ENCODE results near the gene FOXP1. TPM values are rescaled to one million over a fixed set of nuclear protein-coding genes. Genes with fewer than 3 reads are reported as not detected.

The FOXP1 gene
- total RNA-seq, 2 donors from 2014 or later: 377 to 395 TPM

GRCh38 chr3:71397726-71398125, 185.8 kb downstream of the FOXP1 start:
- H3K9me3 ChIP-seq (ENCODE audit: control insufficient read depth, low read length, poor library complexity, severe bottlenecking): no peaks in the 10 kb centered on the region
- ATAC-seq (no peak), DNase-seq (no peak)
- no peaks in the 10 kb centered on the region for H3K27me3 Mint-ChIP-seq
- H3K4me1 Mint-ChIP-seq: peaks cover 46% of the 10 kb centered on the region
- H3K4me3 Mint-ChIP-seq: peak overlapping the region; percentile 78
- H3K27ac Mint-ChIP-seq: peak overlapping the region; percentile 94
- H3K36me3 Mint-ChIP-seq (ENCODE audit: low read depth): peaks cover 8% of the 10 kb centered on the region

- H3K4me3 Mint-ChIP-seq: no peak overlapping the region
- H3K9me3 ChIP-seq (ENCODE audit: control insufficient read depth, low read length, poor library complexity, severe bottlenecking): no peaks in the 10 kb centered on the region
- peaks cover 8% of the 10 kb centered on the region for H3K36me3 Mint-ChIP-seq (ENCODE audit: low read depth)
- DNase-seq (no peak), ATAC-seq (no peak)
- peak overlapping the region; percentile 94 for H3K27ac Mint-ChIP-seq
- H3K4me1 Mint-ChIP-seq: peaks cover 45% of the 10 kb centered on the region
- no peaks in the 10 kb centered on the region for H3K27me3 Mint-ChIP-seq
Measured at GRCh38 chr3:71397046-71397445, 186.5 kb downstream of the FOXP1 start.

GRCh38 chr3:71395927-71396695, 187.4 kb downstream of the FOXP1 start:
- no peak for ATAC-seq
- H3K4me3 Mint-ChIP-seq: peak overlapping the region; percentile 7
- H3K36me3 Mint-ChIP-seq (ENCODE audit: low read depth): peaks cover 6% of the 10 kb centered on the region
- H3K27ac Mint-ChIP-seq: peak overlapping the region; percentile 57
- peaks cover 50% of the 10 kb centered on the region for H3K4me1 Mint-ChIP-seq
- H3K27me3 Mint-ChIP-seq: no peaks in the 10 kb centered on the region
- H3K9me3 ChIP-seq (ENCODE audit: control insufficient read depth, low read length, poor library complexity, severe bottlenecking): no peaks in the 10 kb centered on the region
- DNase-seq: no peak

- no peak overlapping the region for H3K4me3 Mint-ChIP-seq
- H3K9me3 ChIP-seq (ENCODE audit: control insufficient read depth, low read length, poor library complexity, severe bottlenecking): no peaks in the 10 kb centered on the region
- ATAC-seq (no peak), DNase-seq (no peak)
- peak overlapping the region; percentile 57 for H3K27ac Mint-ChIP-seq
- peaks cover 5% of the 10 kb centered on the region for H3K36me3 Mint-ChIP-seq (ENCODE audit: low read depth)
- H3K4me1 Mint-ChIP-seq: peaks cover 55% of the 10 kb centered on the region
- H3K27me3 Mint-ChIP-seq: no peaks in the 10 kb centered on the region
Measured at GRCh38 chr3:71395470-71395869, 188.1 kb downstream of the FOXP1 start.

GRCh38 chr3:71393745-71394144, 189.8 kb downstream of the FOXP1 start:
- Mint-ChIP-seq H3K4me3 (no peak overlapping the region), H3K27me3 (no peaks in the 10 kb centered on the region), H3K36me3 (ENCODE audit: low read depth) (peaks cover 5% of the 10 kb centered on the region), H3K27ac (peak overlapping the region; percentile 75), H3K4me1 (peaks cover 53% of the 10 kb centered on the region)
- ATAC-seq (no peak), DNase-seq (no peak)
- no peaks in the 10 kb centered on the region for H3K9me3 ChIP-seq (ENCODE audit: control insufficient read depth, low read length, poor library complexity, severe bottlenecking)

- Mint-ChIP-seq H3K27ac (peak overlapping the region; percentile 75), H3K4me1 (peaks cover 50% of the 10 kb centered on the region), H3K4me3 (no peak overlapping the region), H3K27me3 (no peaks in the 10 kb centered on the region), H3K36me3 (ENCODE audit: low read depth) (peaks cover 5% of the 10 kb centered on the region)
- no peaks in the 10 kb centered on the region for H3K9me3 ChIP-seq (ENCODE audit: control insufficient read depth, low read length, poor library complexity, severe bottlenecking)
- DNase-seq: no peak
- ATAC-seq: peak; percentile 43
Measured at GRCh38 chr3:71393093-71393492, 190.4 kb downstream of the FOXP1 start.

- H3K9me3 ChIP-seq (ENCODE audit: control insufficient read depth, low read length, poor library complexity, severe bottlenecking): no peaks in the 10 kb centered on the region
- H3K4me1 Mint-ChIP-seq: peaks cover 42% of the 10 kb centered on the region
- DNase-seq (no peak), ATAC-seq (peak; percentile 64)
- no peak overlapping the region for H3K4me3 Mint-ChIP-seq
- no peaks in the 10 kb centered on the region for H3K27me3 Mint-ChIP-seq
- H3K36me3 Mint-ChIP-seq (ENCODE audit: low read depth): peaks cover 5% of the 10 kb centered on the region
- peak overlapping the region; percentile 91 for H3K27ac Mint-ChIP-seq
Measured at GRCh38 chr3:71392251-71392650, 191.3 kb downstream of the FOXP1 start.

GRCh38 chr3:71391361-71391760, 192.2 kb downstream of the FOXP1 start:
- peak overlapping the region; percentile 91 for H3K27ac Mint-ChIP-seq
- peaks cover 7% of the 10 kb centered on the region for H3K36me3 Mint-ChIP-seq (ENCODE audit: low read depth)
- DNase-seq (no peak), ATAC-seq (no peak)
- no peak overlapping the region for H3K4me3 Mint-ChIP-seq
- peaks cover 39% of the 10 kb centered on the region for H3K4me1 Mint-ChIP-seq
- no peaks in the 10 kb centered on the region for H3K27me3 Mint-ChIP-seq
- H3K9me3 ChIP-seq (ENCODE audit: control insufficient read depth, low read length, poor library complexity, severe bottlenecking): no peaks in the 10 kb centered on the region

GRCh38 chr3:71389911-71390573, 193.5 kb downstream of the FOXP1 start:
- no peaks in the 10 kb centered on the region for H3K27me3 Mint-ChIP-seq
- H3K9me3 ChIP-seq (ENCODE audit: control insufficient read depth, low read length, poor library complexity, severe bottlenecking): no peaks in the 10 kb centered on the region
- peak overlapping the region; percentile 73 for H3K4me3 Mint-ChIP-seq
- DNase-seq (no peak), ATAC-seq (peak; percentile 29)
- peaks cover 2% of the 10 kb centered on the region for H3K36me3 Mint-ChIP-seq (ENCODE audit: low read depth)
- peak overlapping the region; percentile 91 for H3K27ac Mint-ChIP-seq
- peaks cover 36% of the 10 kb centered on the region for H3K4me1 Mint-ChIP-seq

- Mint-ChIP-seq H3K27ac (peak overlapping the region; percentile 78), H3K4me3 (no peak overlapping the region), H3K36me3 (ENCODE audit: low read depth) (peaks cover 2% of the 10 kb centered on the region), H3K4me1 (peaks cover 43% of the 10 kb centered on the region), H3K27me3 (no peaks in the 10 kb centered on the region)
- DNase-seq (no peak), ATAC-seq (no peak)
- H3K9me3 ChIP-seq (ENCODE audit: control insufficient read depth, low read length, poor library complexity, severe bottlenecking): no peaks in the 10 kb centered on the region
Measured at GRCh38 chr3:71389191-71389590, 194.3 kb downstream of the FOXP1 start.

- H3K27me3 Mint-ChIP-seq: no peaks in the 10 kb centered on the region
- peaks cover 44% of the 10 kb centered on the region for H3K4me1 Mint-ChIP-seq
- DNase-seq (no peak), ATAC-seq (no peak)
- H3K36me3 Mint-ChIP-seq (ENCODE audit: low read depth): peaks cover 3% of the 10 kb centered on the region
- H3K4me3 Mint-ChIP-seq: no peak overlapping the region
- peak overlapping the region; percentile 78 for H3K27ac Mint-ChIP-seq
- H3K9me3 ChIP-seq (ENCODE audit: control insufficient read depth, low read length, poor library complexity, severe bottlenecking): no peaks in the 10 kb centered on the region
Measured at GRCh38 chr3:71388535-71389120, 194.9 kb downstream of the FOXP1 start.

- no peaks in the 10 kb centered on the region for H3K9me3 ChIP-seq (ENCODE audit: control insufficient read depth, low read length, poor library complexity, severe bottlenecking)
- H3K36me3 Mint-ChIP-seq (ENCODE audit: low read depth): peaks cover 6% of the 10 kb centered on the region
- DNase-seq (no peak), ATAC-seq (no peak)
- no peak overlapping the region for H3K4me3 Mint-ChIP-seq
- H3K4me1 Mint-ChIP-seq: peaks cover 52% of the 10 kb centered on the region
- H3K27me3 Mint-ChIP-seq: no peaks in the 10 kb centered on the region
- no peak overlapping the region for H3K27ac Mint-ChIP-seq
Measured at GRCh38 chr3:71387586-71387985, 195.9 kb downstream of the FOXP1 start.

- ATAC-seq (no peak), DNase-seq (no peak)
- Mint-ChIP-seq H3K27me3 (no peaks in the 10 kb centered on the region), H3K4me1 (peaks cover 39% of the 10 kb centered on the region), H3K36me3 (ENCODE audit: low read depth) (peaks cover 6% of the 10 kb centered on the region), H3K27ac (peak overlapping the region; percentile 72), H3K4me3 (peak overlapping the region; percentile 12)
- H3K9me3 ChIP-seq (ENCODE audit: control insufficient read depth, low read length, poor library complexity, severe bottlenecking): no peaks in the 10 kb centered on the region
Measured at GRCh38 chr3:71384837-71385716, 198.5 kb downstream of the FOXP1 start.
